ENCODE results near the gene SMTN.

DNA sequence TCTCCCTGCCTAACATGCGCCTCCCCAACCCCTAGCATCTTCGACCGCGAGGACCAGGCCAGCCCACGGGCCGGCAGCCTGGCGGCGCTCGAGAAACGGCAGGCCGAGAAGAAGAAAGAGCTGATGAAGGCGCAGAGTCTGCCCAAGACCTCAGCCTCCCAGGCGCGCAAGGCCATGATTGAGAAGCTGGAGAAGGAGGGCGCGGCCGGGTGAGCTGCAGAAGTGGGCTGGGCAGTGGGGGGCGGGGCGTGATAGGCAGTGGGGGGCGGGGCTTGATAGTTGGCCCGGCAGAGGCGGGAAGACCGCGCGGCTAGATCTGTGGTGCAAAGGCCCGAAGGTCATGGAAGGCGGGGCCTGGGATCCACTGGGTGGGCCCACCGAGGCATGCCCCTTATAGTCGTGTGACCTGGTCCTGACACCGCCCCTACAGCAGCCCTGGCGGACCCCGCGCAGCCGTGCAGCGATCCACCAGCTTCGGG lies 17.6 kb downstream of the SMTN start:
- TF ChIP-seq, protein P1, sequence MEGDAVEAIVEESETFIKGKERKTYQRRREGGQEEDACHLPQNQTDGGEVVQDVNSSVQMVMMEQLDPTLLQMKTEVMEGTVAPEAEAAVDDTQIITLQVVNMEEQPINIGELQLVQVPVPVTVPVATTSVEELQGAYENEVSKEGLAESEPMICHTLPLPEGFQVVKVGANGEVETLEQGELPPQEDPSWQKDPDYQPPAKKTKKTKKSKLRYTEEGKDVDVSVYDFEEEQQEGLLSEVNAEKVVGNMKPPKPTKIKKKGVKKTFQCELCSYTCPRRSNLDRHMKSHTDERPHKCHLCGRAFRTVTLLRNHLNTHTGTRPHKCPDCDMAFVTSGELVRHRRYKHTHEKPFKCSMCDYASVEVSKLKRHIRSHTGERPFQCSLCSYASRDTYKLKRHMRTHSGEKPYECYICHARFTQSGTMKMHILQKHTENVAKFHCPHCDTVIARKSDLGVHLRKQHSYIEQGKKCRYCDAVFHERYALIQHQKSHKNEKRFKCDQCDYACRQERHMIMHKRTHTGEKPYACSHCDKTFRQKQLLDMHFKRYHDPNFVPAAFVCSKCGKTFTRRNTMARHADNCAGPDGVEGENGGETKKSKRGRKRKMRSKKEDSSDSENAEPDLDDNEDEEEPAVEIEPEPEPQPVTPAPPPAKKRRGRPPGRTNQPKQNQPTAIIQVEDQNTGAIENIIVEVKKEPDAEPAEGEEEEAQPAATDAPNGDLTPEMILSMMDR (IDR thresholded peaks at IDR 0.05) = no peak
- TF ChIP-seq POLR2A (IDR thresholded peaks at IDR 0.05) = no peak

All from body of pancreas (tissue), 4 donors.